Neural cell (in vitro differentiated cells): ENCODE results near the gene BCL6B.

ENCODE experiments used
- CTCF ChIP-seq: fragments of 450-650 bp; IDR thresholded peaks from 2 replicates; pipeline ENCODE4 v1.5.1; 2014; ENCODE audit warnings: antibody characterized with exemption, mild to moderate bottlenecking, moderate library complexity; ENCODE audit not compliant: poor library complexity, severe bottlenecking
- EP300 ChIP-seq: fragments of 450-650 bp; conservative IDR thresholded peaks from 2 replicates; pipeline ENCODE4 v1.6.1; 2014; ENCODE audit warnings: antibody characterized with exemption, mild to moderate bottlenecking, moderate library complexity; ENCODE audit not compliant: poor library complexity, severe bottlenecking
- EZH2 ChIP-seq: fragments of 200-600, 300-800 bp; shearing (Covaris generic), sonication (generic); IDR thresholded peaks from 2 replicates; pipeline ENCODE4 v1.6.1; 2014; ENCODE audit warnings: antibody characterized with exemption, low read length, borderline replicate concordance, mild to moderate bottlenecking; ENCODE audit not compliant: insufficient read depth, poor library complexity, severe bottlenecking
- POLR2AphosphoS5 ChIP-seq: IDR thresholded peaks from 2 replicates; pipeline ENCODE4 v1.6.1; 2012
- RAD21 ChIP-seq: fragments of 450-650 bp; conservative IDR thresholded peaks from 2 replicates; pipeline ENCODE4 v1.6.1; 2014; ENCODE audit warnings: antibody characterized with exemption, mild to moderate bottlenecking, moderate library complexity
- SMC3 ChIP-seq: fragments of 450-650 bp; conservative IDR thresholded peaks from 2 replicates; pipeline ENCODE4 v1.6.1; 2014; ENCODE audit warnings: antibody characterized with exemption, mild to moderate bottlenecking, moderate library complexity; ENCODE audit not compliant: poor library complexity

GRCh38 chr17:6997171-6997570 lies 25.7 kb upstream of the BCL6B start:
- TF ChIP-seq CTCF: no peak
- TF ChIP-seq SMC3: no peak
- no peak for TF ChIP-seq RAD21
- TF ChIP-seq POLR2AphosphoS5: no peak
- no peak for TF ChIP-seq EP300
- no peak for TF ChIP-seq EZH2
